Left ventricle myocardium superior (tissue), 1 donor: ENCODE results near the gene CBX1. TPM values are rescaled to one million over a fixed set of nuclear protein-coding genes. Genes with fewer than 3 reads are reported as not detected.

Experiments used
- ATAC-seq: fragments of 200-7000 bp; cut with Tn5 transposase; one replicate; pipeline ENCODE4 v1.9.1; 2020; ENCODE audit warnings: mild to moderate bottlenecking, moderate library complexity
- DNase-seq: peaks from one replicate; pipeline ENCODE4 v3.0.0-alpha.2; 2020
- intact Hi-C: fragments of 100-400 bp; cut with micrococcal nuclease; formaldehyde crosslinking; loops from one replicate; pipeline ENCODE4 v1.11.0; 2022
- total RNA-seq: library from RNA; stranded (reverse); fragmentation: NEBNext Ultra II Directional; extraction: Animal tissue kit (Norgen Biotek cat#: 25700); gene quantifications from one replicate; pipeline ENCODE4 v1.2.1, GENCODE V29; 2021
- donor health status: DM: no; HTN: yes; CAD: no; lungs with severe emphysema.

The CBX1 gene
- total RNA-seq, 1 donor from 2014 or later, result 37.9 TPM

GRCh38 chr17:48125829-48126531 is 24.7 kb upstream of the CBX1 start:
- intact Hi-C loops, result no loop called here
- no peak for ATAC-seq
- no peak for DNase-seq

- intact Hi-C loops, result no loop called here
- DNase-seq, result no peak
- ATAC-seq, result no peak
These were observed 22.6 kb upstream of the CBX1 start for GRCh38 chr17:48123776-48124388.

- no peak for DNase-seq
- intact Hi-C loops, result no loop called here
- ATAC-seq, result no peak
These were observed 21.8 kb upstream of the CBX1 start for GRCh38 chr17:48123111-48123510.

- no peak for ATAC-seq
- DNase-seq, result no peak
- intact Hi-C loops, result no loop called here
These were observed 21.4 kb upstream of the CBX1 start for GRCh38 chr17:48122665-48123045.

DNA sequence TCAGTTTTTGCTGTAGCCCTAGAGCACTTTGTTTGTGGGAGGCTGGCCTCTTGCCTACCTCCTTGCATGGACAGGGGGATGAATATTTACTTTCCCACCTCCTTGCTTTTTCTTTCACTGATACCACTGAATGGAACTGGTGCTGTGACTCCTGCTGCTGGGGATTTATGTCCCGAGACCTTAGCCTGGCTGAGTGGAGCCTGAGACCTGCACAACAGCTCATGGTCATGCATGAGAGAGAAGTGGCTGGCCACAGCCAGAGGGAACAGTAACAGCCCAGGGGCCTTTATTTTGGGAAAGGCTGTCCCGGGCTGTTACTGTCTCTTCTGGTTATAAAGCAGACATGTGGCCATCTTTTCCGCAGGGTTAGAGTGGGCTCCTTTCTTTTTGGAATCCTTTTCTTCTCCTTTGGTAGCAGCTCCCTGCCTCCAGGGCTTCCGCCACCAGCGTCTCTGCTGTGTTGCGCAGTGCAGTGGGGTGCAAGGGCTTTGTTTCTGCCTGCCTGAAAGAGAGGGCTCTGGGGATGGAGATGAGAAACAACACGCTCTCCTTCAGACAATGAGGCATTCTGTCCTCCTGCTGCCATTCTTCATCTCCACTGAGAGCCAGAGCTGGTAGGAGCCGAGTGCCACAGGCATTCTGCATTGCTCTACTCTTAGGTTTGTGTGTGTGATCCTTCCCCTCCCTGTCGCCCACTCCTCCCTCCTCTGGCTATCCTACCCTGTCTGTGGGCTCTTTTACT is 20.8 kb upstream of the CBX1 start:
- no peak for DNase-seq
- intact Hi-C loops, result no loop called here
- no peak for ATAC-seq

- intact Hi-C loops, result no loop called here
- ATAC-seq (peak; percentile 56), DNase-seq (peak; percentile 43)
These were observed 12.0 kb upstream of the CBX1 start for GRCh38 chr17:48113201-48113676.

- DNase-seq (no peak), ATAC-seq (no peak)
- intact Hi-C loops, result no loop called here
These were observed 10.6 kb upstream of the CBX1 start for GRCh38 chr17:48111937-48112241.

DNA sequence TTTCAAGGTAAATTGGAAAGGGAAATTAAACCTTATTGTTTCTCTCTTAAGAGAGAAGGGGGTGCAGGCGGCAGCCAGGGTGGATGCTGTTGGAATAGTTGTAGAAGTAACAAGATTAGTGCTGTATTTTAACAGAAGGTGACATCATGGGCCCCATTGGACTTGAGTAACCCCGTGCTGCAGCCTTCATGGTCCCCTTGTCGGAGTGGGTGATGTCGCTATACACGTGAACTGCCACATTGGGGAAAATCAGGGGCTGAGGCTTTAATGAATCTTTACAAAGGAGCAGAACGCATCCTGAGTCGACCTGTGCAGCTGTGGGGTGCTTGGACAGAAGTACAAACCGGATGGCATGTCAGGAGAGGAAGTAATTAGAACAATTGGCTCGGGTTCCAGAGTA is 9.5 kb upstream of the CBX1 start:
- DNase-seq (no peak), ATAC-seq (no peak)
- intact Hi-C loops, result no loop called here

DNA sequence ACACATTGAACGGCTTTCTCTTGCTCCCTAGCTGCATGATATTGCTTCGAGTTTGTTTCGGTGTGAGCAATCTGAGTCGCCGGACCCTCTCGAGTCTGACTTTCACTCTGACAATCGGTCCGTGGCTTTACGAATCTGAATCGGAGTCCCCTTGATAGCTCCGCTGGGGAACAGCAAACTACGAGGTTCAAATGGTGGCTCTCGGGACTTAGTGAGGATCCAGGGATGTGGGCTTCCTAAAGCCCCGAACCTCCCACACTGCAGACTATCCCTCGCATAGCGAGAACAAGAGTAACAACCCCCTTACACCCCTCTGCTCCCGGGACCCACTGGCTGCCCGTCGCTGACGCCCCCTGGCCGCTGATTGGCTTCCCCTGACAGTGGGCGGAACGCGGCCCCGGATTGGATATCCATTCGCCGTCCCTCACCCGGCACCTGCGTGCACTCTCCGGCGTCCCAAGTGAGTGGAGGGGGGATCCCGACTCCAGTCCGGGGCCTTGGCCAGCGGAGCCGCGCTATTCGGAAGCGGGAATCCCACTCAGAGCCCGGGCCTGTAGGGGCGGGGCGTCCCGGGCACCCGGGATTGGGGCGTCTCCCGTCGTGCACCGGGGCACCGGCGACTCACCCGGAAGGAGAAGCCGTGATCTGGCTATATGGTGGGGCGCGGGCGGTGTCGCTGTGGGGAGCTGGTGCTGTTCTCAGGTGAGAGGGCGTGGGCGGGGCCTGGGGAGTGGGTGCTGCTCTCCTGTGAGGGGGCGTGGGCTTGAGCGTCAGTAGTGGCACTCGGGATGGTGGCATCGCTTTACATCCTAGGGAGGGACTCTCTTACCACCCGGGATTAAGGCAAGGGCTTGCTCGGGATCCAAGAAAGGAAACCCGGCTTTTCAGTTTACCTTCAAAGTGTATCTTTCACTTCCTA is 6.1 kb upstream of the CBX1 start, which contains the start of gene SNX11:
SNX11 (plus strand) TSS at position 630 of the 919 bp plus-strand sequence. CDS start 4,278 bp downstream, outside the sequence.
- intact Hi-C loops, result no loop called here
- DNase-seq, result peak; percentile 94
- ATAC-seq, result peak; percentile 98

DNA sequence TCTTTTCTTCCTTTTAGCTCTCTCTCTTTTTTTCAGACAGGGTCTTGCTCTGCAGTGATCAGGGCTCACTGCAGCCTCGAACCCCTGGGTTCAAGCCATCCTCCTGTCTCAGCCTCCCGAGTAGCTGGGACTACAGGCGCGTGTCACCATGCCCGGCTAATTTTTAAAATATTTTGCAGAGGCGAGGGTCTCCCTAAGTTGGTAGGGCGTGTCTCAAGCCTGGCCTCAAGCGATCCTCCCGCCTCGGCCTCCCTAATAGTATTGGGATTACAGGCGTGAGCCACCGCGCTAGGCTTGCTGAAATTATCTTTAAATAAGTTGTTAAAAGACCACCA is 5.5 kb upstream of the CBX1 start:
- no peak for DNase-seq
- intact Hi-C loops, result no loop called here
- no peak for ATAC-seq

GRCh38 chr17:48104440-48104839 is 3.2 kb upstream of the CBX1 start:
- no peak for DNase-seq
- intact Hi-C loops, result no loop called here
- ATAC-seq, result no peak

GRCh38 chr17:48102798-48103715 is 1.8 kb upstream of the CBX1 start:
- DNase-seq (no peak), ATAC-seq (no peak)

DNA sequence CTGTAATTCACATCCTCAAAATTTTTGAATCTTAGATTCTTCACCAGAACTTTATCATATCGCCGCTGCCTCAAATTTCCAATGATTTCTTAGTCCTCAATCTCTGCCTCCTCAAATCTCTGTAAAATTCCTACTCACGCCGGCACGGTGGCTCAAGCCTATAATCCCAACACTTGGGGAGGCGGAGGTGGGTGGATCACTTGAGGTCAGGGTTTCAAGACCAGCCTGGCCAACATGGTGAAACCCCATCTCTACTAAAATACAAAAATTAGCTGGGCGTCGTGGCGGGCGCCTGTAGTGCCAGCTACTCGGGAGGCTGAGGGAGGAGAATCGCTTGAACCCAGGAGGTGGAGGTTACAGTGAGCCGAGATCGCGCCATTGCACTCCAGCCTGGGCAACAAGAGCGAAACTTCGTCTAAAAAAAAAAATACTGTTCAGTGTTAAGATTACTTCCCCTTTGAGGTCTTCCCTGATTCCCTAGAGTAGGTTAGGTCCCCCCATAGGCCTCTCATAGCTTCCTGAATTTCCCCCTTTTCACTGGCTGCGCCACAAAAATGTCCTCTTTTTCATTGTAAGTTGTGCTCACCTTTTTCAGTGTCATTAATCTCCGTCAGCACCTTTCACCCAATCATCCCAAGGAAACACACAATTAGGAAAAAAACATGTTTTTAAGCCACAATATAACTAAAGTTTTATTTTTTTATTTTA is 919 bp upstream of the CBX1 start:
- ATAC-seq, result no peak
- intact Hi-C loops, result no loop called here
- DNase-seq, result no peak

More at GRCh38 chr17:48102798-48103715, 1.8 kb upstream of the CBX1 start:
- intact Hi-C loops, result no loop called here

GRCh38 chr17:48100591-48101011 is 677 bp downstream of the CBX1 start:
- ATAC-seq, result peak; percentile 51
- intact Hi-C loops, result no loop called here
- DNase-seq, result peak; percentile 62

DNA sequence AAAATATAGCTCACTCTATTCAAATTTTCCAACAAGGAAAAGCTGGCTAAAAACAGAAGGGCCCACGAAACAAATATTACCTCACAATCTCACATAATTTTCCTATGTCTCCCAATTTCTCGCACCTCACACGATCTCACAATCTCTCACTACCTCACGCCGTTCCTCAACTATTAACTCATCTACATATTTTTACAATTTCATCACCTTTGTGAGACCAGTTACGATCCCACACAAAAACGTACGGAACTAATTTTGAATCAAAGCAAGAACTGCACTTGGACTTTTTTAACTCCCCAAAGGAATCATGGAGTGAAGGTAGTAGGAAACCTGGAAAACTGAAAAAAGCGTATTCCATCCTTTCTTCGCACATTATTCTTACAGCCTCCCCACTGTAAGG is 1.1 kb downstream of the CBX1 start:
- intact Hi-C loops, result no loop called here
- no peak for DNase-seq
- ATAC-seq, result no peak

DNA sequence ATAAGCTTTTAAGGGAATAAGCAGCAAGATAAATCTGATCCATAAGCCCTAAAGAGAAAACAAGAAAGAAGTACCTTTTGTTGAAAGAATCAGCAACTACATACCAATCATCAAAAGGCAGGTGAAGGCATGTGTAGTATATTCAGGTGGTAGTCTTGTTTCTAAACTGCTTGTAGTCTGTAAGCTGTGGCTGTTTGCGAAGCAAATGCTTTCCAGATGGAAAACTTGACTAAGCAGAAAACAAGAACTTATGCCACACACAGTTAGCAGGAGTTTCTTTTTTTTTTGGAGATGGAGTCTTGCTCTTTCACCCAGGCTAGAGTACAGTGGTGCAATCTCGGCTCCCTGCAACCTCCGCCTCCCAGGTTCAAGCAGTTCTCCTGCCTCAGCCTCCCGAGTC is 5.7 kb downstream of the CBX1 start:
- intact Hi-C loops, result no loop called here
- no peak for DNase-seq
- ATAC-seq, result no peak

DNA sequence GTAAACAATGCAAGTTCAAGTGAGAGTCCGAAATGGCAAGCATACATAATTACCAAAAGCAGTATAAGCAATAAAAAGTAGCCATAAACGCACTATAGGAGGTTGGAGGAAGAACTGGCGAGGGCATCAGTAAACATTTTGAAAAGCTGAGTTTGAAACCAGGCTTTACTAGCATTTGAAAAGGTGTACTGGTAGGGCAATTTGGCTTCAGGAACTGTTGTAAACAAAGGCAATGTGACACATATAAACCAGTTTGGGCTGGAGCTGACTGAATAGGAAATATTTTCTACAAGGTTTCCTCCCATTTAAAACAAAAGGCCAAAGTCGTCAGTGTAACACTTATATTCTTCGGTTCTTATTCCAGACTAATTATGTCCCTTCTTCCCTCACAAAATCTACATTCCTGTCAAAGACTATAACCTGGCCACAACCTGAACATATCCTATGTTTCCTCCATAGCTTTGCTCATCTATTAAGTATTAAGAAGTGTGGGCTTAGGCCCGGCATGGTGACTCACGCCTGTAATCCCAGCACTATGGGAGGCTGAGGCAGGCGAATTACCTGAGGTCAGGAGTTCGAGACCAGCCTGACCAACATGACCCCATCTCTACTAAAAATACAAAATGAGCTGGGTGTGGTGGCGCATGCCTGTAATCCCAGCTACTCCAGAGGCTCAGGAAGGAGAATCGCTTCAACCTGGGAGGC is 7.8 kb downstream of the CBX1 start:
- no peak for DNase-seq
- no peak for ATAC-seq
- intact Hi-C loops, result no loop called here
